PC-9 (cell line): ENCODE measurements around the gene CABP7. TPM values are rescaled to one million over a fixed set of nuclear protein-coding genes. Genes with fewer than 3 reads are reported as not detected.

Experiments used
- BruUV-seq: library from RNA; stranded (reverse); fragments of 400-500 nt; replicated peaks from 2 replicates; lab custom pipeline; 2021; lab: Mats Ljungman, UMichigan
- CTCF ChIA-PET: fragments of 300-600 bp; sonication (Branson Sonifier 250); formaldehyde crosslinking; loops from one replicate; lab custom pipeline; 2022; ENCODE audit warnings: antibody characterized with exemption; lab: Charles Lee
- POLR2A ChIA-PET: fragments of 300-600 bp; sonication (Branson Sonifier 250); formaldehyde crosslinking; loops from one replicate; lab custom pipeline; 2022; ENCODE audit warnings: antibody characterized with exemption; ENCODE audit not compliant: unreplicated experiment; lab: Charles Lee
- DNase-seq, 2 experiments: peaks; one replicate each; pipeline versions ENCODE4 v3.0.0 to v3.0.0-alpha.2; 2015 to 2022; ENCODE audit warnings: mixed read lengths in 1 of 2
- H2AFZ ChIP-seq: fragments of 200-600 bp; sonication (generic); 2 replicates; pipeline ENCODE4 v1.8.1; 2017; ENCODE audit warnings: antibody characterized with exemption
- H3F3A ChIP-seq: fragments of 200-600 bp; sonication (generic); 2 replicates; pipeline ENCODE4 v1.8.1; 2017; ENCODE audit warnings: antibody characterized with exemption, mild to moderate bottlenecking, low read depth; ENCODE audit not compliant: insufficient read depth
- H3K27ac ChIP-seq: fragments of 200-600 bp; sonication (generic); 2 replicates; pipeline ENCODE4 v1.6.1; 2016; ENCODE audit warnings: mixed run types
- H3K27me3 ChIP-seq: fragments of 200-600 bp; sonication (generic); 2 replicates; pipeline ENCODE4 v1.6.1; 2016; ENCODE audit warnings: low read depth, mixed run types; ENCODE audit not compliant: insufficient read depth
- H3K36me3 ChIP-seq: fragments of 200-600 bp; sonication (generic); 2 replicates; pipeline ENCODE4 v1.6.1; 2016; ENCODE audit warnings: low read depth, mixed run types
- H3K4me1 ChIP-seq: fragments of 200-600 bp; sonication (generic); replicated peaks from 2 replicates; pipeline ENCODE4 v1.6.1; 2016; ENCODE audit warnings: mixed run types; ENCODE audit not compliant: insufficient read depth
- H3K4me2 ChIP-seq: fragments of 200-600 bp; sonication (generic); 2 replicates; pipeline ENCODE4 v1.6.1; 2017; ENCODE audit warnings: mixed run types
- H3K4me3 ChIP-seq: fragments of 200-600 bp; sonication (generic); 2 replicates; pipeline ENCODE4 v1.6.1; 2016; ENCODE audit warnings: mixed run types
- H3K79me2 ChIP-seq: fragments of 200-600 bp; sonication (generic); 2 replicates; pipeline ENCODE4 v1.6.1; 2017; ENCODE audit warnings: low read depth, mixed run types
- H3K9me2 ChIP-seq: fragments of 200-600 bp; sonication (generic); 2 replicates; pipeline ENCODE4 v1.8.1; 2017; ENCODE audit warnings: mild to moderate bottlenecking; ENCODE audit not compliant: insufficient read depth
- H3K9me3 ChIP-seq: fragments of 200-600 bp; sonication (generic); 2 replicates; pipeline ENCODE4 v1.8.1; 2016; ENCODE audit warnings: low read depth; ENCODE audit not compliant: insufficient read depth
- H4K20me1 ChIP-seq: fragments of 200-600 bp; sonication (generic); 2 replicates; pipeline ENCODE4 v1.8.1; 2017; ENCODE audit not compliant: insufficient read depth
- CTCF ChIP-seq: fragments of 200-600 bp; sonication (generic); conservative IDR thresholded peaks from 2 replicates; pipeline ENCODE4 v1.6.1; 2017; ENCODE audit warnings: mixed run types, antibody characterized with exemption, mild to moderate bottlenecking, moderate library complexity
- EZH2 ChIP-seq: fragments of 200-600 bp; sonication (generic); IDR thresholded peaks from 2 replicates; pipeline ENCODE4 v1.8.0; 2017; ENCODE audit warnings: antibody characterized with exemption, low read depth
- intact Hi-C: fragments of 100-400 bp; cut with micrococcal nuclease; formaldehyde crosslinking; loops from one replicate; pipeline ENCODE4 v1.10.0; 2022; ENCODE audit not compliant: unreplicated experiment
- total RNA-seq: library from RNA; stranded (reverse); gene quantifications from 2 replicates; pipeline ENCODE4 v1.2.3, GENCODE V29; 2021

Gene CABP7
- total RNA-seq, 1 experiment from 2014 or later: 0.11 TPM

GRCh38 chr22:29748248-29748893 lies 28.6 kb downstream of the CABP7 start:
- Histone ChIP-seq H3K36me3 (no peaks in the 10 kb centered on the region), H3F3A (no peaks in the 10 kb centered on the region), H3K27ac (no peak overlapping the region), H4K20me1 (no peaks in the 10 kb centered on the region), H3K9me3 (no peaks in the 10 kb centered on the region), H2AFZ (no peak overlapping the region), H3K4me2 (no peak overlapping the region), H3K9me2 (no peaks in the 10 kb centered on the region), H3K4me3 (no peak overlapping the region), H3K4me1 (no peaks in the 10 kb centered on the region), H3K27me3 (no peaks in the 10 kb centered on the region), H3K79me2 (no peaks in the 10 kb centered on the region)
- intact Hi-C loops: no loop called here
- no peak for DNase-seq
- no TSS peak for BruUV-seq
- POLR2A ChIA-PET: no interaction called here
- TF ChIP-seq EZH2 (no peak), CTCF (no peak)
- CTCF ChIA-PET: no interaction called here

- POLR2A ChIA-PET: interaction anchor here (0.6 kb wide), 1 partner anchor 211 kb away, joined by 6 read pairs; no protein-coding TSS in a partner anchor
- no peaks in the 10 kb centered on the region for H3K27me3 ChIP-seq
- DNase-seq: no peak
- no peaks in the 10 kb centered on the region for H3K9me2 ChIP-seq
- H3K4me3 ChIP-seq: no peak overlapping the region
- H4K20me1 ChIP-seq: no peaks in the 10 kb centered on the region
- no peaks in the 10 kb centered on the region for H3F3A ChIP-seq
- H3K4me1 ChIP-seq: no peaks in the 10 kb centered on the region
- no peak for TF ChIP-seq CTCF
- TF ChIP-seq EZH2: no peak
- no peak overlapping the region for H2AFZ ChIP-seq
- CTCF ChIA-PET: no interaction called here
- no peaks in the 10 kb centered on the region for H3K79me2 ChIP-seq
- intact Hi-C loops: no loop called here
- BruUV-seq: no TSS peak
- no peaks in the 10 kb centered on the region for H3K36me3 ChIP-seq
- no peak overlapping the region for H3K4me2 ChIP-seq
- H3K27ac ChIP-seq: no peak overlapping the region
- H3K9me3 ChIP-seq: no peaks in the 10 kb centered on the region
Observed at GRCh38 chr22:29750029-29750428, 30.2 kb downstream of the CABP7 start.

GRCh38 chr22:29750559-29751538 lies 31.0 kb downstream of the CABP7 start:
- no peaks in the 10 kb centered on the region for H3K36me3 ChIP-seq
- no peaks in the 10 kb centered on the region for H4K20me1 ChIP-seq
- no peak overlapping the region for H2AFZ ChIP-seq
- intact Hi-C loops: no loop called here
- ChIA-PET POLR2A (interaction anchor here (0.7 kb wide), 1 partner anchor 319 kb away, joined by 10 read pairs; no protein-coding TSS in a partner anchor), CTCF (no interaction called here)
- H3F3A ChIP-seq: no peaks in the 10 kb centered on the region
- no peak overlapping the region for H3K4me2 ChIP-seq
- H3K9me2 ChIP-seq: no peaks in the 10 kb centered on the region
- no peaks in the 10 kb centered on the region for H3K27me3 ChIP-seq
- no TSS peak for BruUV-seq
- no peak overlapping the region for H3K27ac ChIP-seq
- no peaks in the 10 kb centered on the region for H3K79me2 ChIP-seq
- no peaks in the 10 kb centered on the region for H3K4me1 ChIP-seq
- H3K9me3 ChIP-seq: no peaks in the 10 kb centered on the region
- no peak overlapping the region for H3K4me3 ChIP-seq
- TF ChIP-seq CTCF (no peak), EZH2 (no peak)
- DNase-seq: no peak
